Body of pancreas (tissue), 4 donors: ENCODE data around the gene PKD2.

Source experiments
- POLR2A ChIP-seq, 3 donors: fragments of 450-650 bp; IDR thresholded peaks; one replicate each; pipeline ENCODE4 v1.6.1; 2016; ENCODE audit warnings: antibody characterized with exemption in 3 of 3, mild to moderate bottlenecking in 2 of 3
- TF ChIP-seq, protein P1 (sequence below), 7 experiments: fragments of 450-650 bp in 4 of 7; fragments of 200-600 bp in 3 of 7; sonication (generic) in 3 of 7; IDR thresholded peaks; one replicate each; pipeline ENCODE4 v1.5.1; 2016 to 2019; ENCODE audit warnings: antibody characterized with exemption in 7 of 7

DNA sequence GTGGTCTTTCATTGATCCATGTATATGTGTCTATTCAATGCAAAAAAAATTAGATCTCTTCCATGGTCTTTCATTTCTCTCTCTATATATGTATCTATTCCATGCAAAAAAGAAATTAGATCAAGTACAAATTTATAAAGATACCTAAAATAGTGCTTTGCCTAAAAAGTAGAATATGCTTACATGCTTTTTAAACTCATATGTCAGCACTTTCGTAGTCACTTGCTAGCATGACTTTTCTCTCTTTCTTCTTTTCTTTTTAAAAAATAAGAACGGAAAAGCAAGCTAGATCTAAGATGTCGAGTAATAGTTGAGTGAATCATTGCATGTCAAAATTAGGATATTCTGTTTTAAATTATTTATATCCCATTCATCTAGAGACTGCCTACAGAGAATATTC lies 50.9 kb downstream of the PKD2 start:
- TF ChIP-seq, protein P1, sequence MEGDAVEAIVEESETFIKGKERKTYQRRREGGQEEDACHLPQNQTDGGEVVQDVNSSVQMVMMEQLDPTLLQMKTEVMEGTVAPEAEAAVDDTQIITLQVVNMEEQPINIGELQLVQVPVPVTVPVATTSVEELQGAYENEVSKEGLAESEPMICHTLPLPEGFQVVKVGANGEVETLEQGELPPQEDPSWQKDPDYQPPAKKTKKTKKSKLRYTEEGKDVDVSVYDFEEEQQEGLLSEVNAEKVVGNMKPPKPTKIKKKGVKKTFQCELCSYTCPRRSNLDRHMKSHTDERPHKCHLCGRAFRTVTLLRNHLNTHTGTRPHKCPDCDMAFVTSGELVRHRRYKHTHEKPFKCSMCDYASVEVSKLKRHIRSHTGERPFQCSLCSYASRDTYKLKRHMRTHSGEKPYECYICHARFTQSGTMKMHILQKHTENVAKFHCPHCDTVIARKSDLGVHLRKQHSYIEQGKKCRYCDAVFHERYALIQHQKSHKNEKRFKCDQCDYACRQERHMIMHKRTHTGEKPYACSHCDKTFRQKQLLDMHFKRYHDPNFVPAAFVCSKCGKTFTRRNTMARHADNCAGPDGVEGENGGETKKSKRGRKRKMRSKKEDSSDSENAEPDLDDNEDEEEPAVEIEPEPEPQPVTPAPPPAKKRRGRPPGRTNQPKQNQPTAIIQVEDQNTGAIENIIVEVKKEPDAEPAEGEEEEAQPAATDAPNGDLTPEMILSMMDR (IDR thresholded peaks at IDR 0.05), result no peak
- TF ChIP-seq POLR2A (IDR thresholded peaks at IDR 0.05), result no peak
